GM12878 (cell line): Measurements from ENCODE around the gene FGB.

Experiments used
- BRCA1 ChIP-seq: IDR thresholded peaks from 2 replicates; pipeline ENCODE4 v1.6.1; 2011; ENCODE audit warnings: low read depth, low read length, improper control_type of control experiment
- CBFB ChIP-seq: IDR thresholded peaks from 2 replicates; pipeline ENCODE4 v1.6.1; 2016; ENCODE audit warnings: antibody characterized with exemption, low read depth
- CBX3 ChIP-seq: fragments of 200-600 bp; sonication (generic); IDR thresholded peaks from 2 replicates; pipeline ENCODE4 v1.6.1; 2016; ENCODE audit warnings: low read depth, borderline replicate concordance
- CEBPB ChIP-seq, 2 experiments: fragments of 150-350 bp in 1 of 2; IDR thresholded peaks; 2 replicates each; pipeline ENCODE4 v1.6.1; 2012 to 2014; ENCODE audit warnings: low read depth in 2 of 2, low read length in 2 of 2, borderline replicate concordance in 1 of 2, inconsistent platforms in 1 of 2
- CHD4 ChIP-seq: fragments of 200-600 bp; sonication (generic); IDR thresholded peaks from 2 replicates; pipeline ENCODE4 v1.6.1; 2016; ENCODE audit warnings: mild to moderate bottlenecking
- CTCF ChIP-seq, 3 experiments: IDR thresholded peaks in 2 of 3; conservative IDR thresholded peaks in 1 of 3; 2 replicates each; pipeline ENCODE4 v1.5.1; 2011; ENCODE audit warnings: low read depth in 3 of 3, low read length in 3 of 3, mild to moderate bottlenecking in 3 of 3, control low read depth in 2 of 3, moderate library complexity in 2 of 3, inconsistent platforms in 1 of 3, mixed read lengths in 1 of 3; ENCODE audit not compliant: control insufficient read depth in 2 of 3, insufficient read depth in 1 of 3; ENCODE audit errors: extremely low read depth in 1 of 3
- ESRRA ChIP-seq: IDR thresholded peaks from 2 replicates; pipeline ENCODE4 v1.6.1; 2012; ENCODE audit warnings: mild to moderate bottlenecking, low read length, improper control_type of control experiment
- NR2C1 ChIP-seq: fragments of 450-650 bp; IDR thresholded peaks from 2 replicates; pipeline ENCODE4 v1.6.1; 2017; ENCODE audit warnings: antibody characterized with exemption, mild to moderate bottlenecking, moderate library complexity
- POLR2A ChIP-seq: IDR thresholded peaks from 2 replicates; pipeline ENCODE4 v1.6.1; 2011; ENCODE audit warnings: low read depth, mild to moderate bottlenecking, low read length
- SP1 ChIP-seq: IDR thresholded peaks from one replicate; pipeline ENCODE4 v1.6.1; 2011; ENCODE audit warnings: low read depth, low read length
- USF2 ChIP-seq: IDR thresholded peaks from 2 replicates; pipeline ENCODE4 v1.6.1; 2011; ENCODE audit warnings: low read depth, low read length, improper control_type of control experiment, borderline replicate concordance

- no peak for TF ChIP-seq CTCF (IDR thresholded peaks at IDR 0.05 in 2 of 3, conservative IDR thresholded peaks at IDR 0.05 in 1 of 3; ENCODE audit: control insufficient read depth in 2 of 3, extremely low read depth in 1 of 3, insufficient read depth in 1 of 3, low read depth in 3 of 3, low read length in 3 of 3)
- TF ChIP-seq CBFB, result no peak
- TF ChIP-seq POLR2A, result no peak
- no peak for TF ChIP-seq SP1
- no peak for TF ChIP-seq USF2
- no peak for TF ChIP-seq ESRRA
- no peak for TF ChIP-seq NR2C1
- no peak for TF ChIP-seq CBX3
- no peak for TF ChIP-seq BRCA1
- TF ChIP-seq CEBPB (IDR thresholded peaks at IDR 0.05; ENCODE audit: borderline replicate concordance in 1 of 2, low read depth in 2 of 2, low read length in 2 of 2), result no peak
- TF ChIP-seq CHD4, result no peak
Measured at GRCh38 chr4:154616731-154617130, 53.9 kb downstream of the FGB start.
